DND-41 (cell line): ENCODE data around the gene PEX5L.
A peak's percentile ranks its signal among the peaks of the same experiment; 100 is the strongest.

Experiments used
- ATAC-seq: fragments of 200-7000 bp; cut with Tn5 transposase; 3 replicates; pipeline ENCODE4 v1.9.1; 2021; ENCODE audit warnings: low read depth; ENCODE audit not compliant: insufficient read depth
- DNase-seq: peaks from one replicate; pipeline ENCODE4 v3.0.0-alpha.2; 2020
- H2AFZ ChIP-seq: 2 replicates; pipeline ENCODE4 v1.6.0; 2012; ENCODE audit warnings: low read depth, low read length
- H3K27ac ChIP-seq: 2 replicates; pipeline ENCODE4 v1.5.1; 2012; ENCODE audit warnings: low read length, inconsistent platforms
- H3K27me3 ChIP-seq: fragments of 200-600 bp; sonication (generic); 2 replicates; pipeline ENCODE4 v1.6.0; 2012; ENCODE audit warnings: low read length, mild to moderate bottlenecking, inconsistent platforms; ENCODE audit not compliant: insufficient read depth, poor library complexity
- H3K36me3 ChIP-seq: 2 replicates; pipeline ENCODE4 v1.5.1; 2012; ENCODE audit warnings: low read length, inconsistent platforms; ENCODE audit not compliant: insufficient read depth
- H3K4me1 ChIP-seq: 2 replicates; pipeline ENCODE4 v1.5.1; 2012; ENCODE audit warnings: mild to moderate bottlenecking, low read length; ENCODE audit not compliant: insufficient read depth
- H3K4me2 ChIP-seq: 2 replicates; pipeline ENCODE4 v1.6.0; 2012; ENCODE audit warnings: mild to moderate bottlenecking, moderate library complexity, low read length, inconsistent platforms; ENCODE audit not compliant: insufficient read depth
- H3K4me3 ChIP-seq, 2 experiments: fragments of 200-600 bp in 1 of 2; shearing (Covaris generic) in 1 of 2; 2 replicates each; pipeline ENCODE4 v1.5.1; 2012 to 2016; ENCODE audit warnings: inconsistent platforms in 2 of 2, low read length in 2 of 2, mild to moderate bottlenecking in 2 of 2, low read depth in 1 of 2, moderate library complexity in 1 of 2
- H3K79me2 ChIP-seq: 2 replicates; pipeline ENCODE4 v1.6.0; 2012; ENCODE audit warnings: low read length, inconsistent platforms; ENCODE audit not compliant: insufficient read depth
- H3K9ac ChIP-seq: 2 replicates; pipeline ENCODE4 v1.6.0; 2012; ENCODE audit warnings: low read depth, mild to moderate bottlenecking, inconsistent platforms, low read length, moderate library complexity
- H3K9me3 ChIP-seq: 2 replicates; pipeline ENCODE4 v1.5.1; 2012; ENCODE audit warnings: low read length, moderate library complexity, mild to moderate bottlenecking, inconsistent platforms; ENCODE audit not compliant: insufficient read depth, severe bottlenecking
- H4K20me1 ChIP-seq: 2 replicates; pipeline ENCODE4 v1.6.0; 2012; ENCODE audit warnings: low read length; ENCODE audit not compliant: insufficient read depth
- EZH2 ChIP-seq: IDR thresholded peaks from 3 replicates; pipeline ENCODE4 v1.6.1; 2012; ENCODE audit warnings: borderline replicate concordance, low read depth, mild to moderate bottlenecking, moderate library complexity, low read length, inconsistent platforms; ENCODE audit not compliant: severe bottlenecking
- TF ChIP-seq, protein P1 (sequence below): IDR thresholded peaks from 2 replicates; pipeline ENCODE4 v1.5.1; 2012; ENCODE audit warnings: borderline replicate concordance, low read length, moderate library complexity, mild to moderate bottlenecking; ENCODE audit not compliant: poor library complexity, severe bottlenecking; ENCODE audit errors: extremely low read depth

Gene PEX5L

DNA sequence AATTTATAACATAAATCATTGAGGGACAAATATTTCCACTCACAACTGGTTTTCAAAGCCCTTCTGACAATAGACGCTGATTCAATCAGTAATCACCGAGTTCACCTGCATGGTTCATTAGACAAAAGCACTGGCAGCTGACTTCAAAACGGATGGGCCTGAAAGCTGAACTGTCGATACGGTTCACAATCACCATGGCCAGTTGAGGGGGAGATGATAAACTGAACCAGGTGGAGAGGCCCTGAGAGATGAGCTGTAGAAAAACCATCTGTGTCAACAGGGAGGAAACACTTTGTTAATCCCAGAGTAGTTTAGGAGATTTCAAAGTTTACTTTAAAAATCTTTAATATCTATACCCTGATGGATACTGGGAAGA is 75.0 kb downstream of the PEX5L start:
- H3K9me3 ChIP-seq = no peaks in the 10 kb centered on the region
- H3K4me2 ChIP-seq = peak overlapping the region; percentile 59
- peaks cover 99% of the 10 kb centered on the region for H3K79me2 ChIP-seq
- peaks cover 23% of the 10 kb centered on the region for H3K36me3 ChIP-seq
- H3K27me3 ChIP-seq = no peaks in the 10 kb centered on the region
- peak overlapping the region in 1 of 2 experiments; percentile 41; a peak in 2 of 4 replicates for H3K4me3 ChIP-seq
- peaks cover 100% of the 10 kb centered on the region for H3K4me1 ChIP-seq
- no peaks in the 10 kb centered on the region for H4K20me1 ChIP-seq
- peak overlapping the region; percentile 18; the same call in 1 of the 2 replicates for H2AFZ ChIP-seq
- peak overlapping the region; percentile 69 for H3K9ac ChIP-seq
- DNase-seq (peak; percentile 65), ATAC-seq (peak; percentile 39)
- TF ChIP-seq EZH2 = no peak
- TF ChIP-seq, protein P1, sequence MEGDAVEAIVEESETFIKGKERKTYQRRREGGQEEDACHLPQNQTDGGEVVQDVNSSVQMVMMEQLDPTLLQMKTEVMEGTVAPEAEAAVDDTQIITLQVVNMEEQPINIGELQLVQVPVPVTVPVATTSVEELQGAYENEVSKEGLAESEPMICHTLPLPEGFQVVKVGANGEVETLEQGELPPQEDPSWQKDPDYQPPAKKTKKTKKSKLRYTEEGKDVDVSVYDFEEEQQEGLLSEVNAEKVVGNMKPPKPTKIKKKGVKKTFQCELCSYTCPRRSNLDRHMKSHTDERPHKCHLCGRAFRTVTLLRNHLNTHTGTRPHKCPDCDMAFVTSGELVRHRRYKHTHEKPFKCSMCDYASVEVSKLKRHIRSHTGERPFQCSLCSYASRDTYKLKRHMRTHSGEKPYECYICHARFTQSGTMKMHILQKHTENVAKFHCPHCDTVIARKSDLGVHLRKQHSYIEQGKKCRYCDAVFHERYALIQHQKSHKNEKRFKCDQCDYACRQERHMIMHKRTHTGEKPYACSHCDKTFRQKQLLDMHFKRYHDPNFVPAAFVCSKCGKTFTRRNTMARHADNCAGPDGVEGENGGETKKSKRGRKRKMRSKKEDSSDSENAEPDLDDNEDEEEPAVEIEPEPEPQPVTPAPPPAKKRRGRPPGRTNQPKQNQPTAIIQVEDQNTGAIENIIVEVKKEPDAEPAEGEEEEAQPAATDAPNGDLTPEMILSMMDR = no peak
- peak overlapping the region; percentile 97 for H3K27ac ChIP-seq

DNA sequence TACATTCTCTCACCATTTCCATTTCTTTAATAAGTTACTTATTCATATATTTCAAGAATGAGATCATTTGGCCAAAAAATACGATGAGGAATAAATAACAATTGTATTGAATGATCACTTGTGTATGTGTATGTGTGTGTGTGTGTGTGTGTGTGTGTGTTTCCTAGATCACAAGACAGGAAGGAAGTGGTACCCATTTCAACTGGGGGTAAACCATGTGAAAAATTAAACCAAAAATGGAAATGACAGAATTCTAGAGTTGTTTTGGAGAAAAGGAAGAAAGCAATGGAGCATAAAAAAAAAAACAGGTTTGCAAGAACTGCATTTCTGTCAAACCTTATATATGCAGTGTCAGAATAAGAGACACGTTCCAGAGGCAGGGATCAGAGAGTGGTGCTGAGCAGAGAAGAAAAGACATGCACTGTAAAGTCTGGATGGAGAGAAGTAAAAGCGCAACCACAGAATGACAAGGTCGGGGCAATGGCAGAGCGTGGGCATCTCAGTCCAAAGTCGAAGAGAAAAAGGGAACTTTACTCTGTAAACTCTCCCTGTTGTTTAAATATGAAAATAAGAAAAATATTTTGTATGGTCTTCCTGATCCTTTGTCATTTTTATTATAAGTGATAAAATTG is 75.5 kb downstream of the PEX5L start:
- peak; percentile 23 for ATAC-seq

DNA sequence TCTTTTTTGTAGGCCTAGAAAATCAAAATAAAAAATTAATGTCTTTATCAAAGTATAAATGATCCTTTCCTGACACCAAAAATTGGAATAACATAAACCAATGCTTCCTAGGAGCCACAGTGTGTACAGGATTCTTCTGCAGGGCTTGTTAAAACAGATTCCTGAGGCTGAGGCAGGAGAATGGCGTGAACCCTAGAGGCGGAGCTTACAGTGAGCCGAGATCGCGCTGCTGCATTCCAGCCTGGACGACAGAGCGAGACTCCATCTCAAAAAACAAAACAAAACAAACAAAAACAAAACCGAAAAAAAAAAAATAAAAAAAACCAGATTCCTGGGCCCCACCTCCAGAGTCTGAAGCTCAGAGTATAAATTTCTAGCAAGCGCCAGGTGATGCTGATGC is 78.0 kb downstream of the PEX5L start:
- Histone ChIP-seq H3K9me3 (no peaks in the 10 kb centered on the region), H3K4me2 (peak overlapping the region; percentile 59), H2AFZ (no peak overlapping the region), H3K27ac (peak overlapping the region; percentile 97), H3K4me3 (peak overlapping the region in 1 of 2 experiments; percentile 54; a peak in 2 of 4 replicates), H3K36me3 (0 out of 2 replicates have a peak, but pooled peaks cover 3% of the 10 kb centered on the region), H4K20me1 (no peaks in the 10 kb centered on the region), H3K79me2 (peaks cover 77% of the 10 kb centered on the region), H3K27me3 (no peaks in the 10 kb centered on the region), H3K4me1 (peaks cover 97% of the 10 kb centered on the region), H3K9ac (peak overlapping the region; percentile 69)
- TF ChIP-seq, protein P1 = no peak
- no peak for TF ChIP-seq EZH2
- DNase-seq (peak; percentile 64), ATAC-seq (no peak)

More for the DNA sequence above, 75.5 kb downstream of the PEX5L start:
- Histone ChIP-seq H3K9me3 (no peaks in the 10 kb centered on the region), H3K27me3 (no peaks in the 10 kb centered on the region), H3K4me1 (peaks cover 97% of the 10 kb centered on the region), H3K4me3 (peak overlapping the region in 1 of 2 experiments; percentile 41; a peak in 2 of 4 replicates), H3K9ac (peak overlapping the region; percentile 69), H2AFZ (no peak overlapping the region), H3K27ac (peak overlapping the region; percentile 97), H3K4me2 (peak overlapping the region; percentile 59), H3K36me3 (peaks cover 18% of the 10 kb centered on the region), H4K20me1 (no peaks in the 10 kb centered on the region), H3K79me2 (peaks cover 94% of the 10 kb centered on the region)
- TF ChIP-seq EZH2 = no peak
- TF ChIP-seq, protein P1 = no peak
- peak; percentile 43 for DNase-seq
